RCC 7860 (cell line): ENCODE results near the gene PODN.

ENCODE experiments used
- DNase-seq: peaks from one replicate; pipeline ENCODE4 v3.0.0-alpha.2; 2015; ENCODE audit warnings: low spot score
- FAIRE-seq: peaks from 2 replicates; lab custom pipeline; 2012; peaks lifted over from hg19 to GRCh38; lab: Jason Lieb, UNC

PODN gene

GRCh38 chr1:53087332-53088285 lies 25.6 kb downstream of the PODN start:
- no peak for DNase-seq
- no peak for FAIRE-seq

- FAIRE-seq (no peak), DNase-seq (no peak)
Measured at GRCh38 chr1:53088616-53089300, 26.7 kb downstream of the PODN start.

- FAIRE-seq, result no peak
- DNase-seq, result peak; percentile 32
Measured at GRCh38 chr1:53089478-53090226, 27.6 kb downstream of the PODN start.

DNA sequence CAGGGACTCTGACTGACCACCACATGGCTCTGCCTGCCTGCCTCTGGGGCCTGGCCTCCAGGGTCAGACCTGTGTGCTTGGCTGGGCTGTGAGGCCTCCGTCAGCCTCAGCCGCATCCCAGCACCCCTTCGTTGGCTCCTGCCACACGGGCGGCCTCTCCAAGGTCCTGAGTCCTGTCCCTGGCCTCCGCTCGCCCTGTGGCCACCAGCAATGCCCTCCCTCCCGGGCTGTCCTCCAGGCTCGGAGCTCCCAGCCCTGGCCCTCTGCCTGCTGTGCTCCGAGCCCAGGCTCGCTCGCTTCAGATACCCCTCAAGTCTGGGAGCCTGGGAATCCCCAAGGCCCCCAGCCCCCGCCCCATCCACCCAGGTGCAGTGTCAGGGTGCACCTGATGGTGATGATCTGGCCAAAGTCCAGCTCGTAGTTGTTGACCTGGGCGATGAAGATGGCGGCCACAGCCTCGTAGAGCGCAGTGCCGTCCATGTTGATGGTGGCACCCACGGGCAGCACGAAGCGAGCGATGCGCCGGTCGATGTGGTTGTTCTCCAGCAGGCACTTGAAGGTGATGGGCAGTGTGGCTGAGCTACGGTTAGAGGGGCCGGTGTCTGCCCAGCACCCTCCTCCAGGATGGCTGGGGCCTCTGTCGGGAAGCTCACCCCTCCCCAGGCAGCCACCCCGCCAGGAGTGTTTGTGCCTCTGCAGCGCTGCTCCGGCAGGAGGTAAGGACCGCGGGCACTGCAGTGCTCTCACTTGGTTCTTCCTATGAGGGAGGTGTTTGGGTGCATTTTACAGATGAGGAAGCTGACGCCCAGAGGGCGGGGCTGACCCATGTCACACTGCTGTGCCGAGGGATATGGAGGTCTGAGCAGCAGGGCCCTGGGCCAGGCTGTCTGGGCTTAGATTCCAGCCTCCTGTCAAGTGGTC lies 28.5 kb downstream of the PODN start:
- FAIRE-seq (no peak), DNase-seq (no peak)

GRCh38 chr1:53091841-53092645 lies 30.0 kb downstream of the PODN start:
- no peak for FAIRE-seq
- DNase-seq, result peak; percentile 19

- DNase-seq (no peak), FAIRE-seq (no peak)
Measured at GRCh38 chr1:53092659-53093450, 30.8 kb downstream of the PODN start.

GRCh38 chr1:53093451-53093754 lies 31.4 kb downstream of the PODN start:
- DNase-seq (no peak), FAIRE-seq (no peak)

- DNase-seq, result no peak
- FAIRE-seq, result no peak
Measured at GRCh38 chr1:53093778-53094532, 31.9 kb downstream of the PODN start.

DNA sequence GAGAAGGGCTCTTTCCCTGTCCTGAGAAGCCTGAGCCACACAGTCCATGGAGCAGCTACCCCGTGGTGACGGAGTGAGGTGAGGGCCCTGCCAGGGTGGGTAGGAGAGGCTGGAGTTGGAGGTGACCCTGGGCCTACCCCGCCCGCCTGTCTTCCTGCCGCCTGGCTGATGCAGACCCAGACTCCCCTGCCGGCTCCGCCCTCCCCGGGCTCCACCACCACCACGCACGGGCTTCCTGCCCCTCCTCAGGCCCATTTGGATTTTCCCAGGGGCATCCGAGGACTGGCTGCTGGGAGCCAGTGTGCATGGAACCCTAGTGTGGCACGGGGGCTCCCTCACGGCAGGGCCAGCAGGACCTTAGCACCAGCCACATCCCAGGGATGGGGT lies 32.5 kb downstream of the PODN start:
- FAIRE-seq, result no peak
- DNase-seq, result no peak

- no peak for FAIRE-seq
- DNase-seq, result no peak
Measured at GRCh38 chr1:53104289-53104913, 42.4 kb downstream of the PODN start.

- DNase-seq, result no peak
- no peak for FAIRE-seq
Measured at GRCh38 chr1:53107090-53107489, 45.1 kb downstream of the PODN start.

DNA sequence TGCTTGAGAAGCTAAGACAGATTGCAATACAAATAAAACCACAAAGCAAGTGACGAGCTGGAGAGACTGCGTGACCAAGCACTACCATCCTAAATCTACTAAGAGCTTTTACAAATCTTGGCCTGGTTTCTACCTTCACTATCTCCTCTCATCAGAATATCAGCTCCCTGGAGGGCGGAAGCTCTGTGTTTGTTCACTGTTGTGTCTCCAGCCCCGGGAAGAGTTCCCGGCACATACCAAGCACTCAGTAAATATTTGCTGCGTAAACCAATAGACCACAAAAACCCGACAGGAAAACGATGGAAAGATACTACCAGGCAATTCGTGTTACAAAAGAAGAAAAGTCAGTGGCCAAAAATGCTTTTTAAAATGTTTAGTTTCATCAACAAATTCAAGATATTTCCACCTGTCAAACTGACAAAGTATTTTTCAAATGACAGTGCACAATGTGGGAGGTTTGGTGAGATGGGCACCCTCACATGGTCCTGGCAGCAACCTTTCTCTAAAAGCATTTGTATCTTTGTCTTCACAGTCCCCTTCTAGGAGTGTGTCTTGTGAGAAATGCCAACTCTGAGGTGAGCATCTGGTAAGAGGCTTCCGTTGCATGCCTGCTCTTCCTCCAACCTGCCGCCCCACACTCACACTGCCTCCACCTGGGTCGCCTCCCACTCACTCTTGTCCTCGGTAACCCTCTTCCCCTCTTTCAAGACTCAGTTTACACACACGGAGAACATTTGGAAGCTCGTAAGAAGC lies 45.7 kb downstream of the PODN start:
- no peak for DNase-seq
- no peak for FAIRE-seq

DNA sequence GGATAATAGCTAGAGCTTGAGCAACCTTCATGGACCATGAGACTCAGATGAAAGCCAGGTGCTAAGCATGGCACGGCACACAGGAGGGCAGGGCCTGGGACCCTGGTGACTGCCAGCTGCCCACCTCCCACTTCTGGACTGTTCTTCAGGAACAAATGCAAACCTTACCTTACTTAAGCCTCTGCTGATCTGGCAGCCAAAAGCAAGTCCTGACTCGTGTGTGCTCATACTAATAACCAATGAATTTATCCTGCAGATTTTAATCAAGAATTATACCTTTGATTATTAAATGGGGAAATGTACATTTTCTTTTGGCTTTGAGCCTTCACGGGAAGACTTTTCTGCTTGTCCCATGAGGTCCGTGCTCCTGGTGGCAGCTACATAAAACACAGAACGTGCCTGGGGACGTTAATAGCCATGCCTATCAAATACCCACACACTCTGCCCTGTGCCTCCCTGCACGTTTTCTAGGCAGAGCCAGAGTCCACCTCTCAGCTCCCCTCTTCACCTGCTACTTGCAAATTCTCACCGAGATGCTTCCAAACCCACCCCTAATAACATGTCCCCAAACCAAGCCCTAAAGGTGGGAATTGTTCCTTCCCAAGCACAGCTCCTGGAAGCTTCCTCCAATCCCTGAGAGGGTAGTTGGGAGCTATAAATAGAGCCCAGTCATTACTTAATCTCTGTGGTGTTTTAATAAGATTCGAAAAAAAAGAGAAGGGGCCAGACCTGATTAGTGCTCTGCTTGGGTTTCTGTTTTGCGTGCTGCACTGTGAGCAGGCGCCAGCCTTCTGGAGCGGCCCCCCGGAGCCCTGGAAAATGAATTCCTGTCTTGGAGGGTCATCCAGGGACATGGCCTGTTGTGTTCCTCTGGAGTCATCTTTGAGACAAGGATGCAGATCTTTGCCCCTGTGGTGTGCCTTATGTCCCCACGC lies 46.9 kb downstream of the PODN start:
- DNase-seq (no peak), FAIRE-seq (no peak)

DNA sequence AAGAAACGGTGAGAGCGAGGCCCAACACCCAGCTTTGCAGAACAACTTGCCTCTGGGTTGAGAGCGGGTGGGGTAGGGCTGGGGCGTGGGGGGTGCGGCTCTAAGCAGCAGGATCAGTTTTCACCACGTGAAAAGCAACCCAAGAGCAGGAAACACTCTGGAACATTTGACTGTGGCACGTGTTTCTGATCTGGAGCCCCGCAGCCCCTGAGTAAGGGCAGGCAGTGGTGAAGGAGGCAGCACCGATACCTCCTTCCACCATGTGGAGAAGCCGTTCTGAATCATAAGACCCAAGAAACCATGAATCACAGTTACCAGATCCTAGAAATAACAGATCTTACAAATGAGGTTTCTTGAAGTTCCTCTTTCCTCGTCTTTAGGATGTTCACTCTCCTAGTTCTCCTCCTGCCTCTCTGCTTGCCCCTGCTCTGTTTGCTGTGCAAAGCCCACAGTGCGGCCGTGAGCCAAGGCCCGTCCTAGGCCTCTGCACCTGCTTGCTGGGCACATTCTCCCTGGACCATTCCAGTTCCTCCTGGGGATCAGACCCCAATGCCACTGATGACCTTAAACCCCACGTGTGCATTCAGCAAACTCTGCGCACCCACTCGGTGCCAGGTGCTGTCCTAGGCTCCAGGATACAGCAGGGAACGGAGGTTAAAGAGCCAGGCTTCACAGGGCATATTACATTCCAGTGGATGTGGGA lies 48.5 kb downstream of the PODN start:
- no peak for DNase-seq
- FAIRE-seq, result no peak

GRCh38 chr1:53111073-53111556 lies 49.1 kb downstream of the PODN start:
- DNase-seq (no peak), FAIRE-seq (no peak)
